ENCODE measurements around the gene SART3.
"Not testable (repeated sequence)": the region's sequence is repeated elsewhere in the genome, so short reads cannot be mapped to it uniquely, and the experiment has no call there.

SART3 gene

GRCh38 chr12:108563136-108563803, 2.3 kb upstream of the SART3 start:
- DNase-seq: peak; percentile 68 to 88 (median 81)

DNA sequence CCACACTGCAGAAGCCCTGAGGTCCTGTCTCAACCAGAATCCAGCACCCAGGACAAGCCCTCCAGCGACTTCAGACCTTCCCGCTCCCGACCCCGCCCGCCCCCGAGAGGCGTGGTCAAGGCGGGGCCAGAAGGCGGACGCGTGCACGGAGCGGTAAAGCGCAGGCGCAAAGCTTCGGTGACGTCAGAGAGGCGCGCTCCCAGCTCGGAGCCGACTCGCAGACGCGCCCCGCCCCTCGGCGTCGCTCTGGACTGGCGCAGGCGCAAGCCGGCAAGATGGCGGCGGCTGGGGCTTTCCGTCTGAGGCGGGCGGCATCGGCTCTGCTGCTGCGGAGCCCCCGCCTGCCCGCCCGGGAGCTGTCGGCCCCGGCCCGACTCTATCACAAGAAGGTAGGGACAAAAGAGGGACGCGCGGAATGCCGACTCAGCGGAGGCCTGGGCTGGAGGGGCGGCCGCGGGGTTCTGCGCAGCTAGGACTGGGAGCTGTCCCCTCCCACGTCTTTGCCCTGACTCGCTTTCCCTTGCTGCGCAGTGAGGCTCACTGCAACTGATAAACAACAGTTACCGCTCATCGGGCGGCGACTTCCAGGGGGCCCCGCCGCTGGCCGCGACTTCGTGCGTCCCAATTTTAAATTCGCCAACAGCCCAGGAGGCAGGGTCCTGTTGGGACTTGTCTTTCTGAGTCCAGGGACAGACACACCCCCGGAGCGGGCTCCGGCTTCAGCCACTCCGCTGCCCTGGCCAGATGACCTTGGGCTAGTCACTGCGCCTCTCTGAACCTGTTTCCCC, 1.6 kb upstream of the SART3 start, which contains the start of gene ISCU:
Gene ISCU (plus strand): TSS at position 249 of the 788 bp plus-strand sequence. CDS start 27 bp downstream, at position 276.
- DNase-seq: peak; percentile 98 to 100 (median 98)

DNA sequence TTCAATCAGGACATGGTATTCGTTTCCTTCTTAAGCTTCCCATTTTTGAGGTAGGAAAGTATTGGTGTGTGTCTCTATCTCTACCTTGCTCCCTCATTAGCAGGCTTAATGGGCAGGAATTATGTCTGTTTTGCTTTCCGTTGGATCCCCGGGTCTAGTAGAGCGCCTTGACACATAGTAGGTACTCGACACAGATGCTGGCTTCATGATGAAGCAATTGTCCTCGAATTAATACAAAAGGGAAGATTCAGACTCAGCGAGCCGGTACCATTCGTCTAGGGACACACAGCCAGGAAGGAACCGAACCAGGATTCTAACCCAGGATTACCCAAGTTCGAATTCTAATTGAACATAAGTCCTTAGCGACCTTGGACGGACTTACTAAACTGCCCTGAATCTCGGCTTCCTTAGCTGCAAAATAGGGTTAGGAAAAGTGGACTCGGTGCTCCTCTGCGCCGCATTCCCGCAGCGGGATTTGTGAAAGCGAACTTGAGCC, 927 bp upstream of the SART3 start:
- DNase-seq: no peak

DNA sequence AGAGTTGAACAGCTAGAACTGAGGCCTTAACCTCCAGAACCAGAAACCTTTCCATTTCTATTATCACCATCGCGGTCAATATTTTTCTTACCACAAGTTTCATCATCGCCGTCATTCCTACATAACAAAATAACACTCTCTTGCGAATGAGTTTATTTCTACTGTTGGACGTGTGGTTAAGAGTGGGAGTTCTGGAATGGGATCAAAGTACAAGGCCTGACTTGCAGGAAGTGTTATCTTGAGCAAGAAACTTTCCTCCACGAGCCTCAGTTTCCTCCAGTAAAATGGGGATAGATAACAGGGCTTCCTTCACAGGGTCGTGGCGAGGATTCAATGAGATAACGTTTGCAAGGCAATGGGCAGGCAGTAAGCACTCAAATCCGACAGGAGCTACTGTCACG, 652 bp downstream of the SART3 start:
- peak in 1 of 5 donors; percentile 15 for DNase-seq

- no peak for DNase-seq
Measured at GRCh38 chr12:108559748-108560147, 1.2 kb downstream of the SART3 start.

DNA sequence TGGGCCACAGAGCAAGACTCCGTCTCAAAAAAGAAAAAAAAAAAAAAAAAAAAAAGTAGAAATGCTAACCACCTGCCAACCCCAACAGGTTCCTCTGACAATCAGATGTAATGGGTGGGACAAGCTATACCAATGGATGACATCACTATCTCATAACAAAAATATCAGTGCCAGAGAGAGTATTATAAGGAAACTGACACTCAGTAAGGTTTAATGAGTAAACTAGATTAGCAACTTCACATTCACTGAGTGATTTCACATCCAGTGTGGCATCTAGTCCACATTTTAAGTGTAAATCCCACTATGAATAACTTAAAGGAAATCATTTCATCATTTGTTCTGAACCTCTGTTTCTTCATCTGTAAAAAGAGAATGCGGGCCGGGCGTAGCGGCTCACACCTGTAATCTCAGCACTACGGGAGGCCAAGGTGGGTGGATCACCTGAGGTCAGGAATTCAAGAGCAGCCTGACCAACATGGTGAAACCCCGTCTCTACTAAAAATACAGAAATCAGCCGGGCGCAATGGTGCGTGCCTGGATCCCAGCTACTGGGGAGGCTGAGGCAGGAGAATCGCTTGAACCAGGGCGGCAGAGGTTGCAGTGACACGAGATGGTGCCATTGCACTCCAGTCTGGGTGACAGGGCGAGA, 1.8 kb downstream of the SART3 start:
- peak in 1 of 5 donors; percentile 13 for DNase-seq

DNA sequence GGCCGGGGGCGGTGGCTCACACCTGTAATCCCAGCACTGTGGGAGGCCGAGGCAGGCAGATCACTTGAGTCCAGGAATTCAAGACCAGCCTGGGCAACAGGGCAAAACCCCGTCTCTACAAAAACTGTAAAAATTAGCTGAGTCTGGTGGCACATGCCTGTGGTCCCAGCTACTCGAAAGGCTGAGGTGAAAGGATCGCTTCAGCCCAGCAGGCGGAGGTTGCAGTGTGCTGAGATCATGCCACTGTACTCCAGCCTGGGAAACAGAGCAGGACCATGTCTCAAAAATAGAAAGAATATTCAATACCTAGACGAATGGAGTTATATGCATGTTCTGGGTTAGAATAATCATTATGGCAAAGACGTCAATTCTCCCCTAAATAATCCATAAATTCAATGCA, 5.6 kb downstream of the SART3 start:
- DNase-seq: not testable (repeated sequence)

- no peak for DNase-seq
Measured at GRCh38 chr12:108553799-108554198, 7.2 kb downstream of the SART3 start.

GRCh38 chr12:108551535-108551934, 9.4 kb downstream of the SART3 start:
- DNase-seq: no peak

DNA sequence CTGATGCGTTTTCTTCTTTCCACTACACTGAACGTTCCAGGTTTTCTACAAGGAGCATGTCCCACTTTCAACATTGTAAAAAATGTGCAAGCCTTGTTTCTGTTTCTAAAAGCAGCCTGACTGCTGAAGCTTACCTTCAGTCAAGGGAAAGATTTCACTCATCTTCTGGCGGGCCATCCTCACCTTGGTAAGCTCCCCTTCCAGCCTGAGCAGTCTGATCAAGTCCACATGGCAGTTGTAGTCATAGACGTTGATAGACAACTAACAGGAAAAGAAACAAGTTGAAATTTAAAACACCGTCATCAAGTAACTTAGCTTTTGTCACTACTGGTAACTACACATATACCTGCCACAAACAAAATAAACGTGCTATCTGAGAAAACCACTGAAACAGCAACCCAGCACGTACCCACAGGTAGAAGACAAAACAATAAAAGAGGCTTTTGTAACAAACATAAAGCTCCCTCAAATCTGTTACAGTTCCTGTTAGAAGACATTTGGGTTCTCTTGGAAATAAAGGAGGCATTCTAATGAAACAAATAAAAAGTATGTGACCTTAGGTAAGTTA, 11.9 kb downstream of the SART3 start:
- DNase-seq: no peak

- no peak for DNase-seq
Measured at GRCh38 chr12:108547686-108548085, 13.3 kb downstream of the SART3 start.

DNA sequence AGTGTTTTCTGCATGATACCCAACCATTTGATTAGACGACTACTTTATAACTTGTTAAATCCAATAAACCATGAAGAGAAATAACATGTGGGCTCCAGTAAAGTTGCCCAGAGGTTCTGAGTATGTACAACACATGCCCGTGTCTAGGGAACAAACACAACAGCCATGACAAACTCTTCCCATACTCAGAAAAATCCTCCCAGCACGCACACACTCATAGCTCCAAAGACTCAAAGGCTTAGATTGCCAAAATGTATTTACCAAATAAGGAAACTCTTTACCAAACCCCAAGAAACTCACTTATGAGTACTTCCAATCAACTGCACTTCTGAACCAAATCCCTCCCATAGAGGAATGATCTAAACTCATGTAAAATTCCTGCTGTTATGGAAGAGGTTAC, 17.3 kb downstream of the SART3 start:
- no peak for DNase-seq

- no peak for DNase-seq
Measured at GRCh38 chr12:108542320-108542719, 18.7 kb downstream of the SART3 start.

DNA sequence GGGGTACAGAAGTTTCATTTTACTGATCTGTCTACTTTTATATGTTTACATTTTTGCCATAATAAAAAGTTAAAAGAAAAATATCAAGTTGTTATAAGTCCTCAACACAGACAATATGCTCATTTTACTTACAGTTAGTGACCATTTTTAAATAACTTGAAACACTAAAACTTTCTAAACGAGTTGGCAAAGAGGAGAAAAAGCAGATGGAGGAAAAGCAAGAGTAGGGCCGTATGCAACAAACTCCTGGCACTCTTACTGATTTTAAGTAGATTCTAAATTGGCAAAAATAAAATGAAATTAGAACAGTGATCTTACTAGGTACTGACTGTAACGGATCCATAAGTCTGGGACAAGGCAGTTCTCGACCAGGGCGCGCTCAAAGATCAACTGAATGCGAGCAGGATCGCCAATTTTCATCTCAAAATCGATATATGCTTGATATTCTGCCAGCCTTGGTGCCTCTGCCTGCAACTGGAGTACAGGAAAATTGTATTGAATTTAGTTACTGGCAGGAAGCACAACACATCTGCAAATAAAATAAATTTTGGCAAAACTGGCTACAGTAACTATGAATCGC, 22.3 kb downstream of the SART3 start:
- DNase-seq: no peak

- DNase-seq: no peak
Measured at GRCh38 chr12:108538146-108538545, 22.8 kb downstream of the SART3 start.

GRCh38 chr12:108531929-108532848, 28.8 kb downstream of the SART3 start:
- DNase-seq: no peak

DNA sequence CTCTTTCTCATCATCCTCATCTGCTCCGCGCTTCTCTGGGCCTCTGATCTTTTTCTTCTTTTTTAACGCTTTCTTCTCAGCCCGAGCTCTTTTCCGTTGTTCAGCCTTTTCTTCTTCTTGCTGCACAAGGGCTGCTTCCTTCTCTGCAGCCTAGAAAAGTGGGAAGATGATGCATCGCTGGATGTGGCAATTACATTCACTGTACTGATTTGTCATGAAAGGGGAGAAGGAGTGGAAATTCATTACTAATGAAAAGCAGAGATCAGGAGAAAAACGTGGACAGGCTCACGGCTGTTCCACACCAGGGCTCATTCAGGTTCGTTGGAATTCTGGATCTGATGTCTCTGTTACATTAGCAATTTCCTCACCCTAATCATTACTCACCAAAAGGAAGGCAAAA, 30.8 kb downstream of the SART3 start:
- DNase-seq: no peak

GRCh38 chr12:108527166-108527496, 33.8 kb downstream of the SART3 start:
- DNase-seq: no peak

- no peak for DNase-seq
Measured at GRCh38 chr12:108526482-108527165, 34.3 kb downstream of the SART3 start.

- DNase-seq: no peak
Measured at GRCh38 chr12:108525681-108526080, 35.3 kb downstream of the SART3 start.

DNA sequence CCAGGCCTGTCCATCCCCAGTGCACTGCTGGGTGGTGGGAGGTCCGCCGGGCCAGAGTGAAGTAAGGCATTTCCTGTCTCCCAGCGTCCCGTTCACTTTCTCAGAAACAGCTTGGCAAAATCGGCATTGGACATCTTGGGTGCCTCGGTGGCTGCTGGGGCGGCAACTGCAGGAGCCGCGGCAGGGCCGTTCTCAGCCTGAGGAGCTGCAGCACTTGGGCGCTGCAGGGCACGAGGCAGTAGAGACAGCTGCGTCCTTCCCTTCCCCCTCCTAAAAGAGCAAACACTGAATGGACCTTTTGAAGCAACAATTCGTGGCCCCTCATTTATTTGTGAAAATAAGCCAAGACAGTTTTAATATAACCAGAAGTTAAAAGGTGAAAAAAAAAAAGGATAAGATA, 37.6 kb downstream of the SART3 start:
- DNase-seq: no peak

Measured in T-helper 1 cell (primary cell).